IPS-11a (cell line): ENCODE measurements around the gene TEN1.
"Not testable (repeated sequence)": the region's sequence is repeated elsewhere in the genome, so short reads cannot be mapped to it uniquely, and the experiment has no call there.

Experiments
- H3K4me3 ChIP-seq: one replicate; pipeline ENCODE4 v1.5.1; 2013; ENCODE audit warnings: low read depth, low read length, control low read depth

The TEN1 gene

DNA sequence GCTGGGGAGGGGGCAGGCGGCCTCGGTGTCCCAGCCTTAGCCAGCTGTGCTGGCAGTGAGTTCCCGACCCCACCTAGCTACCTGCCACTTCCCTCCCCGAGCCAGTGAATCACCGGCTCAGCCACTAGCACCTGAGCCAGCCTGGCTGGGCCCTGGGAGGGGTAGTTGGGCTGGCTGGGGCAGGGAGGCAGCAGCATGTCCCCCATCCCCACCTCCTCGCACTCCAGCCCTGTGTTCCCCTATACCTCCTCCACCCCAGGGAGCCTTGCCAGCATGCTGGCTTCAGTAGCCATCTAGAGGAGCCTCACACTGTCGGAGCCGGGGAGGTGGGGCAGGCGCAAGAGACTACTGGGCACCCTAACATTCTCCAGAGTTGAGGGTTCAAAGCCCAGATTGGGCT is 45.3 kb downstream of the TEN1 start:
- no peak overlapping the region for H3K4me3 ChIP-seq

DNA sequence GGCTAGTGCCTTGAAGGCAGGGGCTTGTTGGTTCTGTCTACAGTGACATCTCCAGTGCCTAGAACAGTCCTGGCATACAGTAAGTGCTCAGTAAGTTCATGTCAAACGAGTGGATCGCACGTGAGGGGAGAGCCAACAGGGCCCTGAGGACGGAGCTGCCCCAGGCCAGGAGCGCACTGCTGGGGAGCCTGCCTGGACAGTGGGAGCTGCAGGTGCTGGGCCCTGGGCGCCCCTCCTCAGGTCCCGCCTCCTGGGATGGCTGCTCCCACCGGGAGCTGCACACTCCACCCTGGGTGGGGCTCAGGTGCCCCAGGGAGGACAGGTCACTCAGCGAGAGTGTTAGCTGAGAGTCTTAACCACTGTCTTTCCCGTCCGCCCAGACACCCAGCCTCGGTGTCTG is 46.3 kb downstream of the TEN1 start:
- no peak overlapping the region for H3K4me3 ChIP-seq

DNA sequence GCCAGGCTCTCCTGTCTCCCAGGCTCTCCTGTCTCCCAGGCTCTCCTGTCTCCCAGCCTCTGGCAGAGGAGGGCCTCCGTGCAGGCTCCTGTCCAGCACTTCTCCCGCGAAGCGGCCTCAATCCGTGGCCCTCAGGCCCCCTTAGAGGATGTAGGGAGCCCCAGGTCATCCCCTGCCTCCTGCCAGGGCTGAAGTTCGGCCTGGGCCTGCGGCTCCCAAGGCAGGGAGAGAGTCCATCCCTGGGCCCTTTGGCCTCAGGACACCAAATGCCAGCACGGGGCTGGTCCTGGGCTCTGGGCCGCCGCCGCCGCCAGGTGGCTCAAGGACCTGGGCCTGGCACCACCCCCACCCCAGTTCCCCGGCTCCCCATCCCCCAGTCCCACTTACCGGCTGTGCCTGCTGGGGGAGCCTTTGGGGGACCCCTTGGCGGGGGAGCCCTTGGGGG is 47.7 kb downstream of the TEN1 start:
- no peak overlapping the region for H3K4me3 ChIP-seq

DNA sequence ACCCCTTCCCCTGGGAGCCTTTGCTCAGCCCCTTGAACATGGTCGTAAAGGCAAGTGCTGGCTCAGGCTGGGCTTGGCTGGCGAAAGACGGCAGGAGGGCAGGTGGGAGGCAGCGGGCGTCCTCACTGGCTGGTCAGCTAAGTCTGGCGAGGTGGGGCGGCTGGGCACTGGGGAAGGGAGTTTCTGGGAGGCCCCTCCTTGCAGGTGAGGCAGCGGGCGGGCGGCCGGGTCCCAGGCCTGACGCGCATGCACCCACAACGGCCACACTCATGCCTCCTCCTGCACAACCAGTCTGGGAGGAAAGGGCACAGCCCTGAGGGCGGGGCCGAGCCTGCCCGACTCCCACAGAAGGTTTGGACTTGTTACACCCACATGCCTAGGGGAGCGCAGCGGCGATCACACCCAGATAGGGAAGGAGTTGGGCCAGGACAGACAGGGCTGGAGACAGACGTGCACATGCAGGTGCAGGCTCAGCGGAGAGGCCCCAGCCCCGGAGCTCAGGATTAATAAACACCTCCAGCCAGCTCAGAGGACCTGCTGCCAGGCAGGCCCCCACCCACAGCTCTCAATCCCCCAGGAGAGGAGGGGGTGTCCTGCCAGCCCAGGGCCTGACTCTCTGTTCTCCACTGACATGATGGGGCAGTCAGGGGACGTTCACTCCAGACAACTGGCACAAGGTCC is 48.3 kb downstream of the TEN1 start, which contains the start of gene EVPL:
TSS of gene EVPL (minus strand) at position 148 of the 681 bp plus-strand sequence. CDS start at position 40, 108 bp downstream.
- no peak within 1 kb of the TSS for H3K4me3 ChIP-seq

DNA sequence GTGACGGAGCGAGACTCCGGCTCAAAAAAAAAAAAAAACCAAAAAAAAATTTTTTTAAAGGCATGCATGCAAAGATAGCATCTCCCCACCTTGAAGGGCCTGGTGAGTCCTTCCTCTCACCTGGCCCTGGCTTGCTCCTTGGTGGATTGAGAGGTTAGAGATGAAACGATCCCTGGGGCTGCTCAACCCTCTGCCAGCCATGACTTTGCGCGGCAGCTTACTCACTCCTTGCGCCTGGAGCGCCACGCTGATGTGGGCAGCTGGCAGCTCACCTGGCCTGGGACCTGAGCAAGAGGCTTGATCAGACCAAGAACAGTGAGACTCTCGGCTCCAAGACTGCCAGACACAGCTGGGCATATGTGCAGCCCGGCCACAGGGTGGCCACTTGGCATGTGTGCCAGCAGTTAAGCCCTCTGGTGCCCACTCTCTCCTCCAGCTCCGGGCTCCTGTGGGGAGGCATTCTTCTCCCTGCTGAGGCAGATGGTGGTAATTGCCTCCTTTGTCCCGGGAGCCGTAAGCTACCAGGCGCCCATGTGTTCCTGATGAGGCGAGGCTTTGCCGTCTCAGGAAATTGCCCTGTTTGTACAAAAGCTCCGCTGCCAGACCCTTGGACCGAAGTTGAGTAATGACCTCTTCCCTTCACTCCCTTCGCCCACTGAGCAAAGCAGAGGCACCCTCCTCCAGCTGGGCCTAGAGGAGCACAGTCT is 53.2 kb downstream of the TEN1 start:
- H3K4me3 ChIP-seq, result no peak overlapping the region

DNA sequence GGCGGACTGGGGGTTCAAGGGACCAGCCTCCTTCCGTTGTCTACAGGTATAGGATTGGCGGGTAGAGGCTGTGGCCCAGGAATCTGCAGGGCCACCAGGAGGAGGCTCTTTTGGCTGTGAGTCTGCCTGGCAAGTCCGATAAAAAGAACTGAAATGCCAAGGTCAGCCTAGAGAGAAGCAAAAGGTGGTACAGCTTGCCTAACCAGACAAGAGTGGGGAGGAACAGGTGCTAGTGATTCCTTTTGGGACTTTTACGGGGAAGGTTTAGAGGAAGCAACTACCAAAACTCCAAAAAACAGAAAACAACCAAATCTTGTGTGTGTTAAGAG is 53.7 kb downstream of the TEN1 start:
- no peak overlapping the region for H3K4me3 ChIP-seq

DNA sequence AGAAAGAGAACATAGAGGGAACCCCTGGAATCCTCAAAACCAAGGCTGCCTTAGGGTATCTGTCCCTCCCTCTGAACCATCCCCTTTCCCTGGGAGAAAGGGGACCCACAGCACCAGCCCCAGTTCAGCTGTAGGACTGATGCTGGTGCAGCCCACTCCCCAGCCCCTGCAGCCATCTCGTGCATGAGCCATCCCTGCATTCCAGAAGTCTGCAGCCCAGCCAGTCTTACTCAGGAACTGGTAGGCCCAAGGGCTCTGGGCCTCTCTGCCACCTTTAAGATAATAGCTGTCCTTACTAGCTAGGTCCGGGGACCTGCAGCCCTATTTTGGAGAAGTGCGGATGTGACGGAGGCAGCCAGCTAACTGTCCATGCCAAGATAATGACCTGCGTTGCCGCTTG is 54.1 kb downstream of the TEN1 start:
- H3K4me3 ChIP-seq, result no peak overlapping the region

DNA sequence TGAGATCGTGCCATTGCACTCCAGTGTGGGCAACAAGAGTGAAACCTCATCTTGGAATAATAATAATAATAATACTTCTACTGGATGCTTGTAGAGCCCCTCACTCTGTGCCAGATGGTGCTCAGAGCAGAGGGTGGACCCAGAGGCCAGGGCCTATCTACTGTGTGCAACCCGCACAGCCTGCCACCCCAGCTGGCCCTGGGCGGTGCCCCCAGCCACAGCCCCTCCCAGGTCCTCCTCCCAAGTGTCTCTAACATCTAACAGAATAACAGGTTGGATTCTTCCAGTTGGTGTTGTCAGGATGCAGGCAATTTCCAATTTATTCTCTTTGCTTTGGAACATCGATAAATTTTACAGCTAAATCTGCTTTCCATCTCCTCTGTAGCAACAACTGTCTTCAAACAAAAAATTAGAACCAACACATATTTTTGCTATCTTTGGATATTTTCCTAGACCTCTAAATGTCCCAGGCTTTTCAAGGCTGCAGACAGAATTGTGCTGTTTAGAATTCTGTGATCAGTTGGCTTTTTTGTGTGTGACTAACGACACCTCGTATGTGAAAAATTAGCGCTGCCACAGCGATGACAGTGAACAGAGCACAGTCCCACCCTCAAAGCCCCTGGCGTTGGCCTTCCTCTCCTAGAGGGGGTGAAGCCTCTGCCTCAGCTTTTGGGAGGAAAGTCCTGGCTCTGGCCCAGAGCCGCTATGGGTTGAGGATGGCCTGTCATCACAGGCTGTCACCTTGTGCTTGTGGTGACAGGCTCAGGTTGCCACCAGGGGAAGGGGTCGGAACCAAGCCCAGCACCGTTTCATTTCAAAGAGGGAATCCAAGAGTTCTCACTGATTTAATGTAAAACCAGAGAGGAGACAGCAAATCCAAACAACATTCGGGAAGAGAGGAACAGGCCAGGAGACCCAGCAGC is 55.6 kb downstream of the TEN1 start:
- H3K4me3 ChIP-seq, result no peak overlapping the region

DNA sequence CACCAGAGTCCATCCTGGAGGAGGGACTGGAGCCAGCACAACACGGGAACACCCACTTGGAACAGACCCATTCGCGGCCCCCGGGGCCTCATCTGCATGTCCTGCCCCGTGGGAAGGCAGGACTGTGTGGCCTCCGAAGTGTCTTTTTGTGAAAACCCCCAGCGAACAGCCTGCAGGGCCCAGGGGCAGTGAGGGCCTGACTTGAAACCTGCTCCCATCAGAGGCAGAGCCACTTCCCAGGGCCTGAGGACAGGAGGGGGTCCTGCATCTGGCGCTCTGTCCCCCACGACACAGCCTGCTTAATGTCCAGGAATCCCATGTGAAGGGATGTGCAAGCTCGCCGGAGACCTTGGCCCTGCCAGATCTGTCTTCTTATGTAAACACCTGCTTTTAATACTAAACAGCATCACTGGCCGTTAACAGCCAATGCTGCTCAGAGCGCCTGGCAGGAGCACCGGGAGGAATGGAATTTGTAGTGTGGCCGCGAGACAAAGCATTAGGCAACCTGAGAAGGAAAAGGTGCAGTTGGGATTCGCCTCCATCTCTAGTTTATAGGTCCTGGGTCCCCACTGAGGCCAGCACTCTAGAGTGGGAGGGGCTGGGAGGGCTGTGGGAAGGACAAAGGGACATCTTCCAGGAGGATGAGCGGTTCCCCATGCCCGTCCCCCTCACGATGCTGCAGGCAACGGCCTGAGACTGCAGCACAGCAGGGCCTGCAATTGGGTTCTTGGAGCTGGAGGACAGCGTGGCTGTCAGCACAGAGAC is 57.6 kb downstream of the TEN1 start:
- no peak overlapping the region for H3K4me3 ChIP-seq

DNA sequence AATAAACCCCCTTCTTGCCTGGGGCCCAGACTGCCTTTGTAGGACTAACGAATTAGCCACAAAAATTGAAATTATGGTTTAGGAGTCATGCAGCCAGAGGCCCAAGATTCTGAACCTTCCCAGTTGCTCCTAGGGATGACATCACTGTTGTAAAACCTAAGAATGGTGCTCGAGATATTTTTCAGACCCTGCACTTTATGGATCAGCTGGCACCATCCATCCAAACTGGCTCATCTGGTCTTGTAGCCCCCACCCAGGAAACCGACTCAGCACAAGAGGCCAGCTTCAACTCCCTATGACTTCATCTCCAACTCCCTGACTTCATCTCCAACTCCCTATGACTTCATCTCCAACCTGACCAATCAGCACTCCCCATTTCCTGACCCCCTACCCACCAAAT is 59.0 kb downstream of the TEN1 start:
- H3K4me3 ChIP-seq, result no peak overlapping the region

DNA sequence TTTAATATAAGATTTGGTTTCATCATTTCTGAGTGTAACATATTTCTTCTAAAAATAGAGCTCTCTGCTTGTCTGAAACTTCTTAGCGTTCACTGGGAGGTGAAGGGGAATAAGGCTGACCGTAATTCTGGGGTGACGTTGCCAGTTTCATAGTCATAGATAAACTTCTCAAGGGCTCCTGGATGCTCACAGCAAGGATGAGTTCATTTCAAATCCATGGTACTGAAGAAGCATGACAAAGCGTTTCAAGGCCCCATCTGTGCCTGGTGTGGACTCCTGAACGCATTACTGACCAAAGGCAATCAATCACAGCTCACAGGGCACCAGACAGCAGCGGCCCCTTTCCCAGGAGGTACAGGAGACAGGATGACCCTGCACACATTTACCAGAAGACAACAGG is 60.1 kb downstream of the TEN1 start:
- H3K4me3 ChIP-seq, result no peak overlapping the region

DNA sequence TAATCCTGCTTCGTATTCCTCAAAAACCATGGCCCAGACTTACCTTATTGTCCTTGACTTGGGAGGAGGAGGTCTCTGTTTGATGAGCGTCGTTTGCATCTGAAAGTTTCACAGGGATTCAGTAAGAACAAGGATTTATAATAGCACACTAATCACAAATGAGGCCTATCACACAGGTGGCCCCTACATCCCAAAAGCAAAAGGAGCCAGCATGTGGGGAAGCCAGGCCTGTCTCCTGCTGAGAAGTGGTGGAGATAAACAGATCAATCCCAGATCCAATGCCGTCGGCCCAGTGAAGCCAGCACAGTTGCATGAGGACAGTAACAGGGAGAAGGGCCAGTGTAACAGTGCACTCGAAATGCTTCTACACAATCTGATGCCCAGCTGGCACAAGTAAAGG is 61.3 kb downstream of the TEN1 start:
- no peak overlapping the region for H3K4me3 ChIP-seq

DNA sequence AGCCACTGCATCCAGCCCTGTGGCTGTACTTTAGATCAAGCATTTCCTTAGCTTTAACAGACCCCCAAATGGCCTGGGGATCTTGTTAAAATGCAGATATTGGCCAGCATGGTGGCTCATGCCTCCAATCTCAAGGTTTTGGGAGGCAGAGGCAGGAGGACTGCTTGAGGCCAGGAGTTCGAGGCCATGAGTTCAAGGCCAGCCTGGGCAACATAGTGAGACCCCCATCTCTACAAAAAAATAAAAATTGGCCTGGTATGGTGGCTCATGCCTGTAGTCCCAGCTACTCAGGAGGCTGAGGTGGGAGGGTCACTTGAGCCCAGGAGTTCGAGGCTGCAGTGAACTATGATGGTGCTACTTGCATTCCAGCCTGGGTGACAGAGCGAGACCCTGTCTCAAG is 63.8 kb downstream of the TEN1 start:
- not testable (repeated sequence) for H3K4me3 ChIP-seq

DNA sequence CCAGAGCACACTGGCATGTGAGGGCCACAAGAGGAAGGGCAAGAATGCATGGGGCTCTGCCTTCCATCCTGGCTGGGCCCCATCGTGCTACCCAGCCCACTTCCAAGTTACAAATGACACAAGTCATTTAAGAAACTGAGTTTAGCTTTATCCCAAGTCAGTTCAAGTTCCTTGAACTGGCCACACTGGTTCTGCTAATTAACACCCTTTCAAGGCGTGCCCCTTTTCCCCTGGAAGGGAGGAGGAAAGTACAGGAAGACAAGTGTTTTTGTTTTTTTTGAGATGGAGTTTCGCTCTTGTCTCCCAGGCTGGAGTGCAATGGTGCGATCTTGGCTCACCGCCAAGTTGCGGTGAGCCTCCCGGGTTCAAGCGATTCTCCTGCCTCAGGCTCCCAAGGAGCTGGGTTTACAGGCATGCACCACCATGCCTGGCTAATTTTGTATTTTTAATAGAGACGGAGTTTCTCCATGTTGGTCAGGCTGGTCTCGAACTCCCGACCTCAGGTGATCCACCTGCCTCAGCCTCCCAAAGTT is 65.5 kb downstream of the TEN1 start:
- H3K4me3 ChIP-seq, result not testable (repeated sequence)

DNA sequence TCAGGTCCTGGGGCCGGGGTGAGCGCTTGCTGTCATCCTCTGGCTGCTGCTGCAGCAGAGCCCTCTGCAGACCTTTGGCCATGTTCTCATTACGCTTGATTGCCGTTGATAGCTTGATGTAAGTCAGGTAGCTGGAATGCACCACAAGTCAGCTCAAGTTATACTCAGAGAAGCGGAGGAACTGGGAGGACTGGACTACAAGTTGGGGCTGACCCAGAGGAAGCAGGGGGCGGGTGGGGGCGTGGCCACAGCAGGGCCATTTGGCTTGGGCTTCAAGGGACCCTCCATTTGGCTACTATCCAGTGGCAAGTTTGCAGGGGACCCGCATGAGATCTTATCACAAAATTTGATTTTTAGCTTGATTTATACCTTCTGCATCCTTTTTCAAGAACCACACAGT is 67.0 kb downstream of the TEN1 start:
- no peak overlapping the region for H3K4me3 ChIP-seq

DNA sequence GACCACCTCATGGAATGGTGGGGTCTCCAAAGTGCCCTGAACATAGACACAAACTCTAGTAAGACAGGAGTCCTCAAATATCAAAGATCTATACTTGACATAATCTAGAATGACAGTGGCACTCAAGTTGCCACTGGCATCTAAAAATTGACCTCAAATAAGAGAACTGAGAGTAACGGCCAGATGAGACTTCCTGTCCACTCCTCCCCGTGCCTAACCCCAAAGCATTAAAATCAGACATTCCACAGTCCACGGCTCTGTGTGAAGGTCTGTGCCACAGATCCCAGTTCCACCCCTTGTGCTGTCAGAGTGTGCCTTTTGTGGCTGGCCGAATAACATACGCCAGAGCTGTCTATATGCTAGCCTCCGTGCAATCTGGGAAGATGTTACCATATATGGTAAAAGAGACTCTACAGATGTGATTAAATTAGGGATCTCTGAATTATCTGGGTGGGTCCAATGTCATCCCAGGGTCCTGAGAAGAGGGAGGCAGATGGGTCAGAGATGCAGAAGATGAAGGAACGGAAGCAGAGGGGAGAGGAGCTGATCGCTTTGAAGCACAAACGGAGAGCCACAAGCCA is 69.1 kb downstream of the TEN1 start:
- no peak overlapping the region for H3K4me3 ChIP-seq

DNA sequence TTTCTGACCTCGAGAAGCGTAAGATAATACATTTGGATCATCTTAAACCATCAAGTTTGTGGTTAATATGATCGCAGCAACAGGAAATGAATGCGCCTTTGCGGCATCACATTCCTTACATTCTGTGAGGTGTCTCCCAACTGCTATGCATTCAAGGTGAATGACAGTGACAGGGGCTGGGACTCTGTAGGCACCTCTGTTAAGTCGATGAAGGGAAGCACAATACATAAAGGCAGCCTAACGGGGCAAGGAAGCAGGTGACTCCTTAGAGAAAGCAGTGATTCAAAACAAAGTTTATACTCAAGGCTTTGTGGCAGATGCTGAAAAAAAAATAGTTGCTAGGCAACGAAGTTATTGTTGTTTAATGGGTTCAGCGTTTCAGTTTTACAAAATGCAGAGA is 69.7 kb downstream of the TEN1 start:
- H3K4me3 ChIP-seq, result no peak overlapping the region

DNA sequence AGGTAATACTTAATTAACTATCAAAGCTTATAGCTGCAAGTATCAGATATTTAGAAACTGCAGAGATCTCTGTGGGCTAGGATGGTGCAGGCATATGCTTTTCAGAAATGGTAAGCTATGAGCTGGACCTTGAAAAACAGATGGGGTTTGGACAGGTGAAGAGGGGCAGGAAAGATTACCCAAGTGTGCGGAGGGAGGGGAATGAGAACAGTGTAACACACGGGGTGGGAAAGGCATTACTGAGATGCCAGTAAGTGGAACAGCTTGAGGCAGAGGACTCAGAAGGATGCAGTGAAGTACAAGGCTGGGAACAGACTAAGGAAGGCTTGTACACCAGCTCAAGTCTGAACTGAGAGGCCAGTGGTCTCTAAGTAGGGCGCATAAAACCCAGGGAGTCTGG is 70.2 kb downstream of the TEN1 start:
- no peak overlapping the region for H3K4me3 ChIP-seq

DNA sequence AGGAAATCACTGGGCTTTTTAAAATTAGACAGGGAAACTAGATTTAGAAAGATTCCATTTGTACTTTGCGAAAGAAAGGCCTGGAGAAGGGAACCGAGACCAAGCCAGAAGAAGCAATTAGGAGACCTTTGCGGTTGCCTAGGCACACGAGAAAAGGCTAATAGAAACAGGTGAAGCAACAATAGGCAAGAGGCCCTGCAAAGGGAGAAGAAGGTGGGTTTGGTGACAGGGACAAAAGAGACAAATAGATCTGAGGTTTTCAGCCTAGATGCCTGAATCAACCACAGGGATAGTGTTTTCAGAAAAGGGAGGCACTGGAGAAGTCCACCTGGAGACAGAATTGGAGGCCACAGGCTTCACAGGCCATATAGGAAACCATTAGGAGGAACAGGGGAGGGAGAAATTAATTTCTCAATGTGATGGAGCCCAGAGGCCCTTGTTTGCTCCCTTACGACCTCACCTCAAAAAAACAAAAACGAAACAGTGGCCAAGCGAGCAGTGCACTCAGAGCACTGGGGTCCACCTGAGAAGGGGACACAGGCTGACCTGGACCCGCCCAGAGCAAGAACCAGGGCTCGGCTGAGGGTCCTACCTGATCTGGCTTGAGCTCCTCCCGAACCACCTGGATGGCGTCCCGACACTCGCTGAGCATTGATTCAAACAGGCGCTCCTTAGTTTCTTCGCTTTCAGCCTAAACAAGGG is 70.9 kb downstream of the TEN1 start:
- no peak overlapping the region for H3K4me3 ChIP-seq
